Measurements from ENCODE around the gene GTF2A2.

Gene GTF2A2

GRCh38 chr15:59594493-59594942 is 62.8 kb downstream of the GTF2A2 start:
- no peak overlapping the region for H3K4me3 ChIP-seq (ENCODE audit: low read depth, low read length)
- no peak for TF ChIP-seq CTCF (IDR thresholded peaks at IDR 0.05; ENCODE audit: borderline replicate concordance, insufficient read depth, low read depth, low read length)

- H3K4me3 ChIP-seq (ENCODE audit: low read depth, low read length): no peak overlapping the region
- TF ChIP-seq CTCF (IDR thresholded peaks at IDR 0.05; ENCODE audit: borderline replicate concordance, insufficient read depth, low read depth, low read length): no peak
Observed at GRCh38 chr15:59591356-59591755, 66.0 kb downstream of the GTF2A2 start.

GRCh38 chr15:59590027-59590426 is 67.3 kb downstream of the GTF2A2 start:
- H3K4me3 ChIP-seq (ENCODE audit: low read depth, low read length): no peak overlapping the region
- no peak for TF ChIP-seq CTCF (IDR thresholded peaks at IDR 0.05; ENCODE audit: borderline replicate concordance, insufficient read depth, low read depth, low read length)
